Retinal pigment epithelial cell (primary cell): ENCODE data around the gene MDN1.

Experiments used
- DNase-seq: peaks from one replicate; pipeline ENCODE4 v3.0.0-alpha.2; 2010; ENCODE audit warnings: low read depth
- H3K4me3 ChIP-seq: 2 replicates; pipeline ENCODE4 v1.5.1; 2011; ENCODE audit warnings: mild to moderate bottlenecking, low read length, control low read depth, moderate library complexity
- CTCF ChIP-seq: conservative IDR thresholded peaks from 2 replicates; pipeline ENCODE4 v1.5.1; 2011; ENCODE audit warnings: low read depth, low read length, control low read depth, inconsistent platforms

MDN1 gene

GRCh38 chr6:89768324-89768723 is 51.3 kb downstream of the MDN1 start:
- TF ChIP-seq CTCF = no peak
- no peak for DNase-seq
- H3K4me3 ChIP-seq = no peak overlapping the region

GRCh38 chr6:89763550-89763949 is 56.0 kb downstream of the MDN1 start:
- no peak for DNase-seq
- no peak overlapping the region for H3K4me3 ChIP-seq
- no peak for TF ChIP-seq CTCF

GRCh38 chr6:89758830-89759229 is 60.8 kb downstream of the MDN1 start:
- H3K4me3 ChIP-seq = no peak overlapping the region
- TF ChIP-seq CTCF = no peak
- no peak for DNase-seq

GRCh38 chr6:89750338-89750737 is 69.3 kb downstream of the MDN1 start:
- no peak for DNase-seq
- H3K4me3 ChIP-seq = no peak overlapping the region
- TF ChIP-seq CTCF = no peak

GRCh38 chr6:89749918-89750317 is 69.7 kb downstream of the MDN1 start:
- no peak overlapping the region for H3K4me3 ChIP-seq
- TF ChIP-seq CTCF = no peak
- no peak for DNase-seq

GRCh38 chr6:89745716-89746115 is 73.9 kb downstream of the MDN1 start:
- DNase-seq = no peak
- TF ChIP-seq CTCF = no peak
- no peak overlapping the region for H3K4me3 ChIP-seq

- DNase-seq = no peak
- H3K4me3 ChIP-seq = no peak overlapping the region
- no peak for TF ChIP-seq CTCF
Observed at GRCh38 chr6:89745096-89745495, 74.5 kb downstream of the MDN1 start.
